Measurements from ENCODE around the gene MSLN.

The MSLN gene

GRCh38 chr16:776824-777223, 16.3 kb downstream of the MSLN start:
- DNase-seq (ENCODE audit: low read depth) = no peak

DNA sequence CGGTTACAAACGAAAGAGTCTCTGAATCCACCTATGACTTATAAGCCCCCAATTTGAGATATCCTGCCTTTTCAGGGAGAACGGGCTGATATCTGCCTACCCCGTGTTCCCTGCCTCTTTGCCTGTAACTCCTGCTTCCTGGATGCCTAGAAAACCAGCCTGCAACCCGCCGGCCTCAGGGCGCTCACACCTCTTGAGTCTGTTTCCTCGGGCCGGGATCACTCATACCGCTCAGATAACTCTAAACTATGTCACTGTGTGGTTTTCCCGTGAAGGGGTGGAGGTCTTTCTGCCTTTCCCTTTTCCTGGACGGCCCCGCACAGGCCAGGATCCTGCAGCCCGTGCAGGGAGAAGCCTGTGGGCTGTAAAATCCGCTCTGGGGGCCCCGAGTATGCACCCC, 17.3 kb downstream of the MSLN start:
- no peak for DNase-seq (ENCODE audit: low read depth)

- DNase-seq (ENCODE audit: low read depth) = no peak
These were observed 17.9 kb downstream of the MSLN start for GRCh38 chr16:778447-778846.

GRCh38 chr16:778909-779527, 18.5 kb downstream of the MSLN start:
- DNase-seq (ENCODE audit: low read depth) = no peak

DNA sequence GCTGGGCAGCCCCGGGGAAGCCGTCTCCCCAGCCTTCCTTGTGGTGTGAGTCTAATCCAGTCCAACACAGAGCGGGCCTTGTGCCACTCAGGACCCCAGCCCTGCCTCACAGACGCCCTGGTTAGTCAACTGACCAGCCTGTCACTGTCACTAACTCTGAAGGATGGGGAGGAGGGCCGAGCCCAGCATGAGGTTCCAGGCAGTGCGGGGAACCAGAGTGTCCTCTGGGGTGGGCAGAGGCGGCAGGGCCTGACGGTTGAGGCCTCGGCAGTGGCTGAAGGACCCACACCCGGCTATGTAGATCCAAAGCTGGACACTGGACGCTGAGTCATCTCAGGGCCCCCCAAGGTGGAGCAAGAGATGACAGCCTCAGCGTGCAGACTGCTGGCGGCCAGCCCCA, 19.0 kb downstream of the MSLN start:
- DNase-seq (ENCODE audit: low read depth) = no peak

GRCh38 chr16:780296-780695, 19.8 kb downstream of the MSLN start:
- DNase-seq (ENCODE audit: low read depth) = no peak

DNA sequence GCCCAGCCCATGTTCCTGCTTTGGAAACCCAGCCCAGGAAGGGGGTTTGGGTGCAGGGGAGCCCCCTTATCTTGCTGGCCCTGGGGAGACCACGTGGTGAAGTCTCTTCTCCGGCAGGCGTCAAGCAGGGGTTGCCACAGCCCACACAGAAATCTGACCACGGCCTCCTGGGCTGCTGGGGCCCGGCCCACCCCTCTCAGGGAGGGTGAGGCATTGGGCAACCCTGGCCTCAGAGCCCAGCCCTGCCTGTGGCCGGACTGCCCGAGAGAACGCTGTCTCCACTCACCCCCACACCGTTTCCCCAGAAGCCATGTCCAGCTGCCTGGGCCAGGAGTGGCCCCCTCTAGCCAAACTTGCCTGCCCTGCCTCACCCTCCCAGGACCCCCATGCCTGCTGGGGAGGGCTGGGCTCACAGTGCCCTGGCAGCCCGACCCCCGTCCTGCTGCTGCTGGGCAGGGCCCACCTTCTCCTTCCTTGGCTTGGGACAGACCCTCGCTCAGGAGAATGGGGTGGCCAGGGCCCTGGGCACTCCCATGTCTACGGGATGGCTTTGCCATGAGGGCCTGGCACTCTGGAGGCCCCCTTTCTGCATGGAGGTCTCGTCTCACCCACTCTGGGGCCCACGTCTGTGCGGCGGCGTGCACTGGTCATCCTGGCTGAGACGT, 20.9 kb downstream of the MSLN start:
- no peak for DNase-seq (ENCODE audit: low read depth)

- no peak for DNase-seq (ENCODE audit: low read depth)
These were observed 21.7 kb downstream of the MSLN start for GRCh38 chr16:782258-782657.

DNA sequence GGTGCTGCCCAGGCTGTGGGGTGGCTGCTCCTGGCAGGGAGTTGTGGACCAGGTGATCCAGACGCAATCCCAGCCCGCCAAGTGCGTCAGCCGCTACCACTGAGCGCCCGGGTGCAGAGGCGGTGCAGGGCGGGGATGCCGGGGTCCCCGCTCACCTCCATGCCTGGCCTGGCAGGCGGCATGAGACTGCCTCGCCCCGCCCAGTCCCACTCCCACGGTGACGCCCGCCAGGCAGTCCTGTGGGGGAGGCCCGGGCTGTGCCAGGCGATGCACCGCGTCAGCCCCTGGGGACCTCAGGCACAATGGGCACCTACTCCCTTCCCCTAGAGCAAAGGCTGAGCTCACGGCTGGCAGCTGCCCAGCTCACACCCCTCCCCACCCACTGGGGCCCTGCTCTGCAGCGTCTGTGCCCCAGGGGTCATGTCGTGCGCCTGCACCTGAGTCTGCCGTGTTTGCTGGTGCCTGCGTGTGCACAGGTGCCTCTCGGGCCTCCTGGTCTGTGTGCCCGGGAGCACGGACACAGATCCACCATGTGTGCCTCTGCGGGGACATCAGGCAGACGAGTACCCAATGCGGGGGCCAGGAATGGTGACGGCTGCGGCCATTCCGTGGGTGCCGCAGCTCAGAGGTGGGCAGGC, 22.4 kb downstream of the MSLN start:
- DNase-seq (ENCODE audit: low read depth) = no peak

DNA sequence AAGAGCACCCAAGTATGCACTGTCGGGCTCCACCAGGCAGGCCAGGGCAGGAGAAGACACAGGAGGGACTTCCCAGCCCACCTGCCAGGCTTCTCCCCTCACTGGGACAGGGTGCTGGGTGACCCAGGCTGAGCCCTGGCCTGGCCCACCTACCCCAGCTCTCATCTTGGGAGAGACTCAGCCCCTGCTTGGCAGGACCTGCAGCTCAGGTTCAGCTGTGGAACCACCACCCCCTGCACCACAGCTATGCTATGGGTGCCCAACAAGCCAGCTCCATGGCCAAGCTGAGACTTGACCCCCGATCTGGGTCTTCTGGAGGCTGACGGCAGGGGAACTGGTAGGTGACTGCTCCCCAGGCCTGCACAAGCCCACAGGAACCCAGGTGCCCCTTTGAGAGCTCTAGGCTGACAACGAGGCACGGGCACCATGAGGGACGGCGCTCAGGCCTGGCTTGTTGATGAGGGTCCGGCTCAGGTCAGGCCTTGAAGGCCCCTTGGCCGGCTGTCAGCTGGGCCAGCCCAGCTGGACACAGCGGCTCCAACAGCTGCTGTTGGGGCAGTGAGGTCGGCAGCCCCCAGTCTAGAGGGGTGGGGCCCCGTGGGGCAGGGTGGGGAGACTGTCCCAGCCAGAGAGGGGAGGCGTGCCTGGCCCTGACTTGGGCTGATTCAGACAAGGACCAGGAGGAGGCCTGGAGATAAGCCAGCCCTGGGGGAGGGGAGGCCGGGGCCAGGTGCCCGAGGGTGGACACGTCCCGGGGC, 23.0 kb downstream of the MSLN start:
- no peak for DNase-seq (ENCODE audit: low read depth)

DNA sequence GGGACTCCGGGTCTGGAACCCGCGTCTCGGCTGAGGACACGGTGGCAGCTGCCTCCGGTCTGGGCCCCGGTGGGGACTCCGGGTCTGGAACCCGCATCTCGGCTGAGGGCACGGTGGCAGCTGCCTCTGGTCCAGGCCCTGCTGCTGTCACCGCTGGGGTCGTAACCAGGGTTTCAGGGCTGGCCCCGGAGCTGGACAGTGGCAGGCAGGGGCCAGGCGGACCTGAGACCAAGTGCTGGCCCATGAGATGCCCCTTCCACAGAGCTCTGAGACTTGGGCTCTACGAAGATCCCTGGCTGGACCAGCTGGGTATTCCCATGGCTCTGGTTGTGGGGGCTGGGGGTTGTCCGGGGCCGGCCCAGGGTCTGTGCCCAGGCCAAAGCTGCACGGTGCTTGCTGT, 23.9 kb downstream of the MSLN start:
- no peak for DNase-seq (ENCODE audit: low read depth)

DNA sequence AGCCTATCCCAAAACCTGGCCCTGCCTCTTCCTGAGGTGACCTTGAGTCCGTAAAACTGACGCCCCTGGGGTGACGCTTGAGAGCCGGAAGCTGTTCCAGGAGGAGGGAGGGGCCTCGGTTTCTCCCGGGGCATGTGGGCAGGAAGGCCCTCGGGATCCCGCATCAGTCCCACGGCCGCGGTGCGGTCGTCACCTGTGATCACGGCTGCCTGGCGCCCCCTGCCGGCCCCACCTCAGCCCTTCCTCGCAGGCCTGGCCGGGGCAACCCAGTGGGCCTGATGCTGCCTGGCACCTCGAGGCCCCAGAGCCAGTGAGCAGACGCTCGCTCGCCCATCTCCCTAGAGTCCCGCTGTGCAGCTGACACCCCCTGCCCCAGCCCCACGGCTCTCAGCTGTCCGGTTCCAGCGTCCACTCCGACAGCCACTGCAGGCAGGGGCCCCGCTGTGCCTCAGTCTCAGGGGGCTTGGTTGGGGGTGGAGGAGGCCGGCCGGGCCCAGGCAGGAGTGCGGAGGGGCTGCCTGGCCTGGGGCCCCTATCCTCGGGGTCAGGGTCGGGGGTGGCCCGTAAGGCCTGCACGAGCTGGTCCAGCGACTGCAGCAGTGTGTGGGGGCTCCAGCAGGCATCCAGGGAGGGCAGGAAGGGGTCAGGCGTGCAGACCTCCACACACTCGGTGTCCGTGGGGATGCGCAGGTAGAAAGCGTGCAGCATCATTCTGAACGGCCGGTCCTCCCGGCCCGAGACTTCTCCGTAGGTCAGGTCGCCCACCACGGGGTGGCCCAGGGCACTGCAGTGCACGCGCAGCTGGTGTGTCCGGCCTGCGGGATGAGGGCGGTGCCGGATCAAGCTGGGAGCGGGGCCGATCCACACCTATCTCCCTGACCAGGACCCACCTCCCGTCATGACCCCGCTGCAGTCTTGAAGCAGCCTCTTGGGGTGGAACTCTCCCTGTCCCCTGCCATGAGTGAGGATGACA, 25.3 kb downstream of the MSLN start:
- peak; percentile 49 for DNase-seq (ENCODE audit: low read depth)

DNA sequence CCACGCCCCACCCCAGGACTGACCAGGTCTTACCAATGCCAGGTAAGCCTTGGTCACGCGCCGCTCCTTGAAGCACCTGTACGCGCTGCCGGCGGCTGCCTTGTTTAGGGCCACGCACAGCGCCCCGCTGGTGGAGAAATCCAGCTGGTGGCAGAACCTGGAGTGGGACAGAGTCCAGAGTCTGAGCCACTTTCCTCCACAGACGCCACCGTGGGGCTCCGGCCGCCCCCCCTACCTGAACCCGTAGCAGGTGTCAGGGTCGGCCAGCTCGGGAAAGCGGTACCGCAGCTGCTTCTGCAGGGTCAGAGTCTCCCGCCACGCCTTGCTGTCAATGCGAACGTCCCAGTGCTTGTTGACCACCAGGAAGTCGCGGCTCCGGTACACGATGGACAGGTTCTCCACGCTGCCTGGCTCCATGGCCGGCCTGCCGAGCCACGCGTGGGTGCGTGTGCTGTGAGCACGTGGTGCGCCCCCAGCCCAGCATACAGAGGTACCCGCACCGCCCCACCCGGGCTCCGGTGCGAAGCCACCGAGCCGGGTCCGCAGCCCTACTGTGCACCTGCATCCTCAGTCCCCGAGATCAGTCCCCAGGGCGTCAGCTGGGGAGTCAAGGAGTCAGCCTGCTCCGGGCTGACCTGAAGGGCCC, 26.9 kb downstream of the MSLN start:
- DNase-seq (ENCODE audit: low read depth) = no peak

- DNase-seq (ENCODE audit: low read depth) = no peak
These were observed 27.5 kb downstream of the MSLN start, which contains the start of gene RPUSD1 for GRCh38 chr16:787978-788398. Gene RPUSD1, minus strand, starts transcription at chr16:788381. Its CDS starts 644 bp downstream, at chr16:787737.

DNA sequence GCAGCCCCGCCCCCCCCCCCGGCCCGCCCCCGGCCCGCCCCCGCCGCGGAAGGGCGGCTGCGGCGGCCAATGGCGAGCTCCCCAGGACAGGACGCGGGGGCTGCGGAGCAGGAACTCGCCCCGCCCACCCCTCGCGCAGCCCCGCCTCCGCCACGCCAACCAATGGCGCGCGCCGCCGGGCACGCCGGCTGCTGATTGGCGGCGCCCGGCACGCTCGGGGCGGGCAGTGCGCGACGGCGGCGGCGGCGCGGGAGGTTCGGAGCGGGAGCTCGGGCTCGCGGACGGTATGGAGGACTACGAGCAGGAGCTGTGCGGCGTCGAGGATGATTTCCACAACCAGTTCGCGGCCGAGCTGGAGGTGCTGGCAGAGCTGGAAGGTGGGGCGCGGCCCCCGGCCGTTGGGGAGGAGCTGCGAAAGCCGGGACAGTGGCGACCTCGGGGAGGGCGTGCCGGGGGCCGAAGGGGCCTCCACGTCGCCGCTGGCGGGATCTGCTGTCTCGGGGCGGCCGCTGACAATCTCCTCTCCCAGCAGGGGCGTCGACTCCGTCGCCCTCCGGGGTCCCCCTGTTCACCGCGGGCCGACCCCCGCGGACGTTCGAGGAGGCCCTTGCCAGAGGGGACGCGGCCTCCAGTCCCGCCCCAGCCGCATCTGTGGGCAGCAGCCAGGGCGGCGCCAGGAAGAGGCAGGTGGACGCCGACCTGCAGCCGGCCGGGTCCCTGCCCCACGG, 28.0 kb downstream of the MSLN start, which contains the start of gene CHTF18:
CHTF18 (plus strand) TSS at position 222 of the 728 bp plus-strand sequence; CDS start at position 287, 65 bp downstream.
- peak; percentile 94 for DNase-seq (ENCODE audit: low read depth)

GRCh38 chr16:789191-789850, 28.8 kb downstream of the MSLN start:
- no peak for DNase-seq (ENCODE audit: low read depth)

GRCh38 chr16:790086-790485, 29.6 kb downstream of the MSLN start:
- no peak for DNase-seq (ENCODE audit: low read depth)

- DNase-seq (ENCODE audit: low read depth) = no peak
These were observed 30.6 kb downstream of the MSLN start for GRCh38 chr16:791131-791530.

DNA sequence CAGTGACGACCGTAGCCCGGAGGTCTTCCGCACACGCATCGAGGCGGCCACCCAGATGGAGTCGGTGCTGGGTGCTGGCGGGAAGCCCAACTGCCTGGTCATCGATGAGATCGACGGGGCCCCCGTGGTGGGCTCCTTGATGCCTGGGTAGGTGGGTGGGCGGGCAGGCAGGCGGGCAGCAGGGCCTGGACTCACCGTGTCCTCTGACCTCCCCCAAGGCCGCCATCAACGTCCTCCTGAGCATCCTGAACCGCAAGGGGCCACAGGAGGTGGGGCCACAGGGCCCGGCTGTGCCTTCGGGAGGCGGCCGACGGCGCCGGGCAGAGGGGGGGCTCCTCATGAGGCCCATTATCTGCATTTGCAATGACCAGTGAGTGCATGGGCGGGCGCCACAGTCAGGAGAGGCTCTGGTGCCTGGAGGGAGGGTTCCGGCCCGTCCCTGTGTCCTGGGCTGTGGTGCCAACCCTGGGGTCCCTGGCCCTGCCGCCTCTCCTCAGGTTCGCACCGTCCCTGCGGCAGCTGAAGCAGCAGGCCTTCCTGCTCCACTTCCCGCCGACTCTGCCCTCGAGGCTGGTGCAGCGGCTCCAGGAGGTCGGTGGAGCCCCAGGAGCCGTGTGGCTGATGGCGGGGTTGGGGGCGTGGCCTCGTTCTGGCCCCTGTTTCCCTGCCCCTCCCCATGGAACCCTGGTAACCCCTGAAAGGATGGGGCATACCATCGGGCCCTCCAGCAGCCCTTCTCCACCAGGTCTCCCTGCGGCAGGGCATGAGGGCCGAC, 31.9 kb downstream of the MSLN start:
- no peak for DNase-seq (ENCODE audit: low read depth)
